HG02938 (cell line): ENCODE results near the gene ABCD3.

Experiments used
- ATAC-seq: cut with Tn5 transposase; IDR thresholded peaks from one replicate; pipeline ENCODE4 v1.9.1; 2021; ENCODE audit warnings: mild to moderate bottlenecking, moderate library complexity; ENCODE audit not compliant: unreplicated experiment

Gene ABCD3

GRCh38 chr1:94524531-94524930, 106.3 kb downstream of the ABCD3 start:
- ATAC-seq, result no peak

DNA sequence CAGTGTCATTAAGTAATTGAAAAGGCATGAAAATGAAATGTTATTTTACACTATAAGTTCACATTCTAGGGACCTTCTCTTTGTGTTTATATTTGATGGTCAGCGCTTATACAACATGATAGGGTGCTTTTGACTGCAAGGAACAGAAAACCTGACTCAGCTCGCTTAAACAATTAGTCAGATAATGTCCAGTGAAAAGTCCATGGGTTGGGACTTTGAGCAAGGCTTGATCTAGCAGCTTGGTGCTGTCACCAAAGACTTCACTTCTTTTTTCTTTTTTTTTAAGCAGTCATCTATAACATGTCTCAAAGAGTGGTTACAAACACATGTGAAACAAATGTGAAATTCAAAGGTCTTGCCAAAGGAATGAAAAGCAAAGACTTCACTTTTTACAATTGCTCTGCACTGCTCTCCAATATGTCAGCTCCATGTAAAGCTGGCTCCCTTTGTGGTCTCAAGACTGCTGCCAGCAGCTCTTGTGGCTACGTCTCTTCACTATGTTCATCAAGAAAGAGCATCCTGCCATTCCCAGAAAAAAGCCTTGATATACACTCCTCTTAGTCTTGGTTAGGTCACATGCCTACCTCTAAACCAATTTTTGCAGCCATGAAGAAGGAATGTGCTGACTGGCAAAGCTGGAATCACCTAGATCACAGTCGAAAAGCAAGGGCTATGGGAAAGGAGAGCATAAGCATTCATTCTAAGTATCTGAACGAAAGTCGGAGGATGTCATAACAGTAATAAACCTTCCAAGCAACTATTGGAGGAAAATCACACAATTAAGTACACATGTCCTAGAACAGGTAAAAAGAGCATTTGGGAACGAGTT, 108.2 kb downstream of the ABCD3 start:
- no peak for ATAC-seq

DNA sequence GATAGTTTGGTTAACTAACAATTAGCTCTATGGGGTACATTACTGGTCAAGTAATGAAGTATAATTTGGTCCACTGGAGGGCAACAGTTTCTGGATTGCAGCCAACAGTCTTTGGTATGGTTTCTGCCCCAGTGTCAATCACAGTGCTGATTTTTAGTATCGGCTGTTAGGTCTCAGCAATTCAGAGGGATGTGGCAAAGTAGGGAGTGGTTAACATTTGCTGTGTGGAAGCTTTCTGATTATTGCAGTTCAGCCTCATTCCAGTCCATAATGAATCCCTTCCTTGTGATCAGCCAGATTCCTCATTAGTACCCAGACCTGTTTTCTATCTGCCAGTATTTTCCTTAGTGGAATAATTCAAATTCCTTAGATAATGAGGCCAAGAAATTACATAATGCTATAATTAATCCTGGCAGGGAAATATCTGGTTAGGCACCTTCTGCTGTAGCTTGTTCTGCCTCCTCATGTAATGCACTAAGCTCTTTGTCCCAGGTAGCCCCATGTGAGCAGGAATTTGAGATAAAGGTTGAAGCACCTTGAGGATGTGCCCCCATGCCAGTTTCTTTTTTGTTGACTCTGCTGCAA, 109.3 kb downstream of the ABCD3 start:
- ATAC-seq, result no peak

DNA sequence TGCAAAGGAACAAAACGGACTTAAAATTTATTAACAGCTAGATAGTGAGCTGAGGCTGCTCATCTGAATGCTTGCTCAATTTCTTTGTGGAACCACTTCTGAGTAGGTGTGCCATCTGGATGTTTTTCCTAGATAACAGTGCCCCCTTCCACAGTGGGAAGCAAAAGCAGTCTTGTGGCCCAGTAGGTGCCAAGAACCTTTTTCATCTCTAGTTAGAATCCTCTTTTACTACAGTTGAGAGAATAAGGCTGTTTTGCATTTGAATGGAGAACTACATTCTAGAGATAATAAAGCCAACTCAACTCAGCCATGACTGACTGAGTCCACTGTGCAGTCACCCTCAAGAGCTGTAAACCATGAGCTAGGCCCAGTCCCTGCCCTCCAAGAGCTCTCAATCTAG, 110.1 kb downstream of the ABCD3 start:
- no peak for ATAC-seq

- no peak for ATAC-seq
Measured at GRCh38 chr1:94528826-94529225, 110.6 kb downstream of the ABCD3 start.

DNA sequence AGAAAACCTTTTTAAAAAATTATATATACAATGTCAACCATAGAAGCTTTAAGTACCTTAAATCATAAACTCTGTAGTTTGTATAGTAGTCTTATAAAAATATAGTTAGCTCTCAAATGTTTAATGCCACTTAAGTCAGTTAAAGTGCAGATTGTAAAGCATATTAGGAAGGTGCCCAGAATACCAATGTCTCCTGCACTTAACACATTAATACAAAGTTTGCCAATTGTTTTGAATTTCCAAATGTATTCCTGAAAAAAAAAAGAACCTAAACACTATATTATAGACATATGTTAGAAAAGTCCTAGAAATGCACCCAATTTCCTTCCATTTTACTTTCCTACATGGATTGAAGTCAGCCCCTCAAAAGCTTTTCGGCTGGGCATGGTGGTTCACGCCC, 111.2 kb downstream of the ABCD3 start:
- no peak for ATAC-seq

GRCh38 chr1:94530373-94530878, 112.2 kb downstream of the ABCD3 start:
- ATAC-seq, result no peak

DNA sequence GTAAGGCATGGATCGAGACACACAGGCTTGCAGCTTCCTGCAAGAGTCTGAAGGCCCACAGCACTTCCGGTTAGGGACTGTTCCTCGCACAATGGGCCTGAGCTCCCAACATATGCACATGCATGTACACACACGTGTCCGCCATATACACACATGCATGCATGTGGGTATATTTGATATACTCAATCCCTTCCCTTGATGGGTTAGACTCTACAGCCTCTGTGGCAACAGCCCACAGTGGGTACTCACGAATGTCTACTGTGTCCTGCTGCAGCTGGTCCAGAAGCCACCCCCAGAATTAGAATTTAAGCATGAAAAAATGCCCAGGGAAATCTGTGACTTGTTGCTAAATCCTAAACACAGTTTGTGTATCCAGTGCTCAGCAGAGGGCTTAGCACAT, 113.5 kb downstream of the ABCD3 start:
- no peak for ATAC-seq

DNA sequence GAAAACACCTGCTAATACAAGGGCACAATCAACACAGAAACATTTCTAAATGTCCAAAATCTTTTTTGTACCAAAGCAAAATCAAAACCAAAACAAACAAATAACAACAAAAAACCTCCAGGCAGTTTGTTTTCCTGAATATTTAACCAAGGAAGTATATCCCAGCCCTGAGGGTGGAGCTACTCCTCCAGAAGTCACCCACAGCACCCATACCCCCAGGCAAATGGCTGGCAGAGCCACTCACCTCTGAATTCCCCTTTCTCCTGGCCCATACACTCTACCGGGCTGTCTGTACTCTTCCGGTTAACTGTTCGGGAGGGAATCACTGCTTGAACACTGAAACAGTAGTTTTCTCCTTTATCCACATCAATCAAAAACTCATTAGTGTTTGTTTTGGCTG, 113.9 kb downstream of the ABCD3 start:
- no peak for ATAC-seq

DNA sequence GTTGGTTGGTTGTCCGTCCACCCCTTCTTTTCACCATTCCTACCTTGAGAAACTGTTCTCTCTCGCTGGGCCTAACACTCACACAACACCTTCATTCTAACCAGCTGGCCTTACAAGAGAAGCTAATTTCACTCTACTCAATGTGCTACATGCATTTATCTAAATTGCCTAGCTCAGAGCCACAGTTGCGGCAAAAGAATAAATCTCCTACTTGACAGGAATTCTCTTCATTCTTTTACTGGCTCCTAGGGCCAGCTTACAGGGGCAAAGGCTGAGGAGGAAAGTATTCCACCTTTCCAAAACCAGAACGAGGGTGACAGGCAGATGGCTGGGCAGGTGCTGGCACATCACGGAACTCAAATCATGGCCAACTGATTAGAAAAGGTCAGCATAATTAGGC, 116.9 kb downstream of the ABCD3 start:
- no peak for ATAC-seq

DNA sequence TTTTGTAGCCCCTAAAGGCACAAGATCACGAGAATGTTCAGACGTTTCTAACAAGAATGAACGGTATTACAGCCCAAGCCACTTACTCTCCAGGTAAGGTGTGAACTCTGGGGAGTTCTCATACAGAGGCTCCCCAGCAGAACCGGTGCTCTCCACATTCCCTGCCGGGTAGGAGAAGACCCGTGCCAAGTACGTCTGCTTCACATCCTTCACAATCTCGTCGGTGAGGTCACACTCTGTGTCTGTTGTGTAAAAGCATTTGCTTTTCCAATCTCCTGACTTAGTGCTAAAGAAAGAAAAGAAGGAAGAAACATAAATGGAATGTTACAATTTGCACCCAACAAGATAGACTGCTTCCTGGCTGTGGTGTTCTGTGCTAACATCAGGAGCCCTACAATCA, 117.7 kb downstream of the ABCD3 start:
- ATAC-seq, result no peak

- no peak for ATAC-seq
Measured at GRCh38 chr1:94537254-94537653, 119.1 kb downstream of the ABCD3 start.

DNA sequence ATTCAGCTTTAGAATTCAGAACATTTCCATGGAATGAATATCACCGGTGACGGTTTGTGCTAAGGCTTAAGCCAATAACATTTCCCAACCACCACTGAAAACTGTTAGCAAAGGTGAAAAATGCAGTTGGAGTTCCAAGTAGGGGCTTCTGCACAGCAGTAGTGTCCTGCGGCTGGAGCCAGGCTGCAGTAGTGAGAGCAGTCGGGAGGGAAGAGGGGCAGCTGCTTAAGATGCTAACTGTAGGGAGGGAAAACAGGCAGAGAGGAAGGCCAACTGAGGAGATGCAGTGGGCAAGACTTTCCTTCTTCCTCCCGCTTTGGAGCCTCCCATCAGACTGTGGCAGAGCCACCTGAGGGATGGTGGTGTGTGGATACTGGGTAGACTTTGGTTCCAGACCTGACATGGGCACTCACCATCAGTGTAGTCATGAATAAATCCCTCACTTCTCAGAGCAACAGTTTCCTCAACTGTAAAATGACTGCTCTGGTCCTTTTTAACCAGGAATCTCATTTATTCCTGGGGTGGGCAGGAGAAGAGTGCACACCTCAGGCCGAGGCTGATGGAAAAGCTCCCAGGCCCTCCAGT, 120.1 kb downstream of the ABCD3 start:
- ATAC-seq, result no peak

- no peak for ATAC-seq
Measured at GRCh38 chr1:94539496-94539895, 121.3 kb downstream of the ABCD3 start.

GRCh38 chr1:94540440-94541245, 122.5 kb downstream of the ABCD3 start:
- no peak for ATAC-seq

- ATAC-seq, result no peak
Measured at GRCh38 chr1:94541246-94542087, 123.3 kb downstream of the ABCD3 start, which contains the start of gene F3. Gene F3, minus strand, starts transcription at chr1:94541759. Its CDS starts 123 bp downstream, at chr1:94541636.

DNA sequence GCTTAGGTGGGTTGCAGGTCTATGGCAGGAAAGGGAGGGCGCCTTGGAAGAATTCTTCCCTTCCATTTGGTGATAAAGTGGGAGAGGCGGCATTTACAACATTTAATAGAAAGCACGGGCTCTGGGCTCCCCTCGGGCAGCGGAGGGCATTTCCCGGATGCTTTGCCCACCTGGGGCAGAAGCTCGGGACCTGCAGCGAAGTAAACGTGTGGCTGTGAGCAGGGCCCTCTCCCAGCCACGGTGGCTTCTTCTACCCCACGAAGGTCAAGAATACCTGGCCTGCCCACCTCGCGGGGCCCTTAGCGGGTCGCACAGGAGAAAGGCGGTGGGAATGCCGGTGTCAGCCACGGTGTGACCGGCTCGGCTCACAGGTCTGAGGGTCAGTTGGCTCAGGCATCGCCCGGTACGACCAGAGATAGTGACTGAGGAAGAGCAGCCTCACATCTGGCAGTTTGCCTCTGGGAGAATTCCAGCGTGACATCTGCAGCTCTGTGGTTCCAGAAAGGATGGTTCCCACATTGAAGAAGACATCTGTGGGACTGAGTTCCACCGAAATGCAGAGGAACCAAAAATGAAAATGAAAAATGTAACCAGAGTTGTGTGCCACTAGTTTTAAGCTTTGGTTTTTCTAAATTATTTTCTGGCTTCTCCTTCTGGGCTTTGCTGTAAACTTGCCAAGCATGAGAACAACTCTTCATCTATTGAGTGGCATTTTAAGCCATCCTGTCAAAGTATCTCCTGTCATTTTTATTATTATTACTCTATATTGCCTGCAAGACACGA, 124.1 kb downstream of the ABCD3 start:
- ATAC-seq, result no peak

GRCh38 chr1:94543001-94543400, 124.8 kb downstream of the ABCD3 start:
- ATAC-seq, result no peak

DNA sequence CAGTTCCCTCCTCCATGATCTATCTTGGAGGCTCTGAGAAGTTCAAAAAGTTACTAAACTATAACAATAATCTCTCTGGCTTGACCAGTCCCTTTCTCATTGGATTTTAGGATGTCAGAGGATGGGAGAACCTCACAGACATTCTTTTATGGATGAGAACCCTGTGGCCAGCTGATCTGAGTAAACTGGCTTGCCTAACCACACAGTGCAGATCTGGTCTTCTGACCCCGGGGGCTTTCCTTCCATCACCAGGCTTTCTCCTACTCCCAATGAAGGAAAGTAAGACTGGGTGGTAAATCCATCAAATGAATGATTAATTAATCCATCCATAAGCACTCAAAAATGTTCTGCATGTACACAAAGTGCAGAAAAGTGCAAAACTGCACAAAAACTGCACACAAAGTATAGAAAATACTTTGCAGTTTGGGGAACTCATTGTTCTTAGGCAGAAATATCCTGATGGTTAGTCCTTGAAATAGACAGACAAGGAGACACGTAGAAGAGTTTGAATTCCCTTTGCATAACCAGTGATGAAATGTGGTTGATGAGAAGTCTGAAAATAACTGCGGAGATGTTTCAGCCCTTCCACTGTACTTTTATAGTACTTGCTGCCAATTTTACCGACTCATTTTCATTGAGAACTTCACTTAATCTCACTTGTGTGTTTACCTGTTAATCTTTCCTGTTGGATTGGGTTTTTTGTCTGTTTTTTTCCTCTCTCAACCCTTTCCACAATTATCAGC, 125.9 kb downstream of the ABCD3 start:
- ATAC-seq, result no peak
